Activated CD8-positive, alpha-beta memory T cell treated with anti-CD3 and anti-CD28 coated beads, Interleukin-2, amount 50 U/mL, for 4 hours (primary cell): ENCODE results near the gene SLC34A3.
"Not testable (repeated sequence)": the region's sequence is repeated elsewhere in the genome, so short reads cannot be mapped to it uniquely, and the experiment has no call there.

ENCODE experiments used
- DNase-seq: peaks from one replicate; pipeline ENCODE4 v3.0.0-alpha.2; 2020

The SLC34A3 gene

GRCh38 chr9:137231372-137232039 lies 805 bp downstream of the SLC34A3 start:
- DNase-seq: no peak

- DNase-seq: no peak
Measured at GRCh38 chr9:137232101-137232500, 1.4 kb downstream of the SLC34A3 start.

GRCh38 chr9:137232510-137232909 lies 1.8 kb downstream of the SLC34A3 start:
- DNase-seq: no peak

GRCh38 chr9:137233143-137233980 lies 2.7 kb downstream of the SLC34A3 start:
- no peak for DNase-seq

- no peak for DNase-seq
Measured at GRCh38 chr9:137234055-137234697, 3.5 kb downstream of the SLC34A3 start.

- no peak for DNase-seq
Measured at GRCh38 chr9:137234758-137235423, 4.2 kb downstream of the SLC34A3 start.

DNA sequence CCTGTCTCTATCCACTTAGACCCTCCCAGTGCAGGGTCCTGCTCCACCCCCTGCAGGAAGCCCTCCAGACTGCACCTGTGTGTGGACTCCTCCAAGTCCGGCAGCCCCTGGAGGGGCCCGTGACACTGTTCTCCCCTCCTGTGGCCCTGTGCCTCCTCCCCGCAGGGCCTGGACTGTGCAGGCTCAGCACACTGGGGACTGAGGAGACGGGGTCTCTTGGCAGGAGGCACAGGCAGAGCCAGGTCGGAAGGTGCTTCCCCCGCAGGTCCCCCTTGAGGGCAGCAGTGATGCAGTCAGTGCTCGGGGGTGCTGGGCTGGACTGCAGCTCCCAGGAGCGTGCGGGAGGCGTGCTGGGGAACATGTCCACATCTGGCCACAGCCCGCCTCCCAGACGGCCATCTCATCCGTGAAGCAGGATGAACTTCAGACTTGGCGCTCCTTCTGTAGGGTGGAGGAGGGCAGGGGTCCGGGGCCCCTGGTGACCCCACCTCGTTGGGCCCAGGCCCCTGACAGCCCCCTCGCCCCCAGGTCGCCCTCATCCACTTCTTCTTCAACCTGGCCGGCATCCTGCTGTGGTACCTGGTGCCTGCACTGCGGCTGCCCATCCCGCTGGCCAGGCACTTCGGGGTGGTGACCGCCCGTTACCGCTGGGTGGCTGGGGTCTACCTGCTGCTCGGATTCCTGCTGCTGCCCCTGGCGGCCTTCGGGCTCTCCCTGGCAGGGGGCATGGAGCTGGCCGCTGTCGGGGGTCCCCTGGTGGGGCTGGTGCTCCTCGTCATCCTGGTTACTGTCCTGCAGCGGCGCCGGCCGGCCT lies 4.9 kb downstream of the SLC34A3 start:
- no peak for DNase-seq

DNA sequence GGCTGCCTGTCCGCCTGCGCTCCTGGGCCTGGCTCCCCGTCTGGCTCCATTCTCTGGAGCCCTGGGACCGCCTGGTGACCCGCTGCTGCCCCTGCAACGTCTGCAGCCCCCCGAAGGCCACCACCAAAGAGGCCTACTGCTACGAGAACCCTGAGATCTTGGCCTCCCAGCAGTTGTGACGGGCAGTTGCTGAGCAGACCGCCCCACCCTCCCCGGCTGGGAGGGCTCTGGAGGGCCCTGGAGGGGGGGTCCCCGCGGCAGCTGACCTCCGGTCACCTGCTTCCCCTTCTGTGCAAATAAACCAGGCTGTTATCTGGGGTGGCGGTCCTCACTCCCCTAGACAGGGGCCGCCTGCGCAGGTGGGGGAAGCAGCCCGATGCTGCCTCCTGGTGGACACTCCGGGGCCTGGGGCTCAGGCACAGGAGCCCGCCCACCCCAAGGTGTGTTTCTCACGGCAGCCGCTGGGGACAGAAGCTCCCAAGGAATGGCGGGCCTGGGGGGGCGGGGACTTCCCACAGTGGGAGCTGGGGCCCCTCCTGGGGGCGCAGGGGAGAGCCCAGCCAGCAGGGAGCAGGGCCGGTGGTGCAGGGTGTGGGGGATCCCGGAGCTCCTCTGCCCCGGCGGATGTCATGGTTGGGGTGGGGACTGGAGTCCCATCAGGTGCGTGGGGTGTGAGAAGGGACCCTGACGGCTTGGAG lies 5.7 kb downstream of the SLC34A3 start:
- DNase-seq: peak; percentile 94

- DNase-seq: no peak
Measured at GRCh38 chr9:137236936-137237421, 6.3 kb downstream of the SLC34A3 start.

- no peak for DNase-seq
Measured at GRCh38 chr9:137237759-137238726, 7.3 kb downstream of the SLC34A3 start.

DNA sequence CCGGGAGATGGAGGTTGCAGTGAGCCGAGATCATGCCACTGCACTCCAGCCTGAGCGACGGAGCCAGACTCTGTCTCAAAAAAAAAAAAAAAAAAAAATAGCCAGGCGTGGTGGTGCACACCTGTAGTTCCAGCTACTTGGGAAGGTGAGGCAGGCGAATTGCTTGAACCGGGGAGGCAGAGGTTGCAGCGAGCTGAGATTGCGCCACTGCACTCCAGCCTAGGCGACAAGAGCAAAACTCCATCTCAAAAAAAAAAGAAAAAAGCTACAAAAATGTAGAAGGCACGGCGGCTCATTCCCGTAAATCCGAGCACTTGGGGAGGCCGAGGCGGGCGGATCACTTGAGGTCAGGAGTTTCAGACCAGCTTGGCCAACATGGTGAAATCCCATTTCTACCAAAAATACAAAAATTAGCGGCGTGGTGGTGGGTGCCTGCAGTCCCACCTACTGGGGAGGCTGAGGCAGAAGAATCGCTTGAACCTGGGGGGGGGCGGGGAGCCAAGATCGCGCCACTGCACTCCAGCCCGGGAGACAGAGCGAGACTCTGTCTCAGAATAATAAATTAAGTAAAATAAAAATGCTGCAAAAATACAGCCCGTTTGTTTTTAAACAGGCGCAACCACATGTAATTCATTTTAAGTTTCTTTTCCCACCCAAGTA lies 9.0 kb downstream of the SLC34A3 start:
- DNase-seq: not testable (repeated sequence)

DNA sequence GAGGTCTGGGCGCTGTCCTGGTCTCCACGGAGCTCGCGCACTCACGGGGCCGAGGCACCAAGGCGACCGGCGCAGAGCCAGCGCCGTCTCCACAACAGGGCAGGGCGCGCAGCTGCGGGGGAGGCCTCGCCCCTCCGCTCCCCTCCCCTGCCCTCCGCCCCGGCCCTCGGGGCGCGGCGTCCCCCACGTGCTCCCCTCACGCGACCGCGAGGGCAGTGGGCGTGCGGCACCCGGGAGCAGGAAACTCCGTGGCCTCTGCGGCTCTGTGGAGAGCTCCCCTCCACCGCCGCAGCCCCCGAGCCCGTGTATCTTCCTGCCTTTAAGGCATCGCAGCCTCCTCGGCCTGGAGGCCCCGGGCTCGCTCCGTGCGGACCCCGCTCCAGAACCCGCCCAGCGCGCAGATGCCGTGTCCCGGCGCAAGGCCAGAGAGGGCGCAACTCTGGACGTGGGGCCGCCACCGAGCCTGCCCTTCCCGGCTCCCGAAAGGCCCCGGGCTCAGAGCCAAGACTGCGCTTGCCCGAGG lies 9.7 kb downstream of the SLC34A3 start:
- peak; percentile 72 for DNase-seq

DNA sequence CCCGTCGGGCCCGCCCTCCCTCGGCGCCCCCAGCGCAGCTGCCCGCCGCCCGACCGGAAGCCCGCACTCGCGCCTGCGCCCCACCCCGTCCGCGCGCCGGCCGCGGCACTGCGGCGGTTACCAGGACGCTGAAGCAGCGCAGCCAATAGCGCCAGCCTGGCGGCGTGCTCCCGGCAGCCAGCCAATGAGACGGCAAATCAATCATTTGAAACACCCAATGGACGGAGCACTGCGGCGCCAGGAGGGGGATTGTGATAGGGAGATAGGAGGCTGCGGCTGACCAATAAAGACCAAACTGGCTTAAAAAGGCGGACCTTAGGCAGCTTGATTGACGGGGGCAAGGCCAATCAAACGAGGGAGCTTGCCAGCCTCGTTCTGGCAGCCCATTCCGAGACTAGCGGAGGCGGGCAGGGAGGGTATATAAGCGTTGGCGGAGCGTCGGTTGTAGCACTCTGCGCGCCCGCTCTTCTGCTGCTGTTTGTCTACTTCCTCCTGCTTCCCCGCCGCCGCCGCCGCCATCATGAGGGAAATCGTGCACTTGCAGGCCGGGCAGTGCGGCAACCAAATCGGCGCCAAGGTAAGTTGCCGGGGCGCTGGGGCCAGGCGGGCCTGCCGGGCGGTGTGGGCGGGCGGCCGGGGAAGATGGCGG lies 10.3 kb downstream of the SLC34A3 start, which contains the start of gene TUBB4B:
TSS of gene TUBB4B (plus strand) at position 447 of the 649 bp plus-strand sequence. CDS start at position 521, 74 bp downstream.
- DNase-seq: peak; percentile 94

DNA sequence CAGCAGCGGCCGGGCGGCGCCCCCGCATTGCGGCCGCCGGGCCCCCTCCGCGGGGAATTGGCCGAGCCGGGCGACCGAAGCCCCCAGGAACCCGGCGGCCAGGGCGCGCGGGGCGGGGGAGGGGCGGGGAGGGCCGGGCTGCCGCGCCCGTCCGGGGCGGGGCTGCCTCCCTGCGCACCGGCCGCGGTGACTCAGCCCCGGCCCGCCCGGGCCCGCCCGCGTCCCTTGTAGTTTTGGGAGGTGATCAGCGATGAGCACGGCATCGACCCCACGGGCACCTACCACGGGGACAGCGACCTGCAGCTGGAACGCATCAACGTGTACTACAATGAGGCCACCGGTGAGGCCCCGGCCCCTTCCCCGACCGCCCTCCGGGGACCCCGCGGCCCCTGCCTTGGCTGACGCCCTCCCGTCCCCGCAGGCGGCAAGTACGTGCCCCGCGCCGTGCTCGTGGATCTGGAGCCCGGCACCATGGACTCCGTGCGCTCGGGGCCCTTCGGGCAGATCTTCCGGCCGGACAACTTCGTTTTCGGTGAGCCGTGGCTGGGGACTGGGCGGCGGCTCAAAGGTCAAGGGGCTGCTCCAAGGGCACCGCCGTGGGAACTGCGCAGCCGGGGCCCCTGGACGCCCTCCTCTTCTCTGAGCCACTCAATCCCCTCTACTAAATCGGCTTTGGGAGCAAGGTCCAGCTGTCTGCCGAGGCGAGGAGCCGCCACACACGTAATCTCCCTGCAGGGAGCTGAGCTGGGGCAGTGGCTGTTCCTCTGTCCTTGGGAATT lies 11.0 kb downstream of the SLC34A3 start:
- DNase-seq: peak; percentile 81

GRCh38 chr9:137242269-137243203 lies 11.8 kb downstream of the SLC34A3 start:
- no peak for DNase-seq

DNA sequence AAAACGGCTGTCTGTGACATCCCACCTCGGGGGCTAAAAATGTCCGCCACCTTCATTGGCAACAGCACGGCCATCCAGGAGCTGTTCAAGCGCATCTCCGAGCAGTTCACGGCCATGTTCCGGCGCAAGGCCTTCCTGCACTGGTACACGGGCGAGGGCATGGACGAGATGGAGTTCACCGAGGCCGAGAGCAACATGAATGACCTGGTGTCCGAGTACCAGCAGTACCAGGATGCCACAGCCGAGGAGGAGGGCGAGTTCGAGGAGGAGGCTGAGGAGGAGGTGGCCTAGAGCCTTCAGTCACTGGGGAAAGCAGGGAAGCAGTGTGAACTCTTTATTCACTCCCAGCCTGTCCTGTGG lies 12.5 kb downstream of the SLC34A3 start:
- DNase-seq: not testable (repeated sequence)
